Type B pancreatic cell (in vitro differentiated cells): ENCODE measurements around the gene WDFY1. TPM values are rescaled to one million over a fixed set of nuclear protein-coding genes. Genes with fewer than 3 reads are reported as not detected.

Source experiments
- DNase-seq: peaks from one replicate; pipeline ENCODE4 v3.0.0; 2021; ENCODE audit warnings: mixed read lengths; ENCODE audit not compliant: unreplicated experiment; ENCODE audit errors: extremely low spot score
- H3K27ac Mint-ChIP-seq: 2 replicates; pipeline ENCODE4 v1.8.0; 2021; ENCODE audit warnings: mild to moderate bottlenecking, mixed read lengths
- H3K27me3 Mint-ChIP-seq: 2 replicates; pipeline ENCODE4 v1.8.0; 2021; ENCODE audit warnings: mixed read lengths
- H3K36me3 Mint-ChIP-seq: 2 replicates; pipeline ENCODE4 v1.8.0; 2021; ENCODE audit warnings: mixed read lengths
- H3K4me1 Mint-ChIP-seq: one replicate; pipeline ENCODE4 v1.8.0; 2021; ENCODE audit warnings: mixed read lengths; ENCODE audit not compliant: unreplicated experiment
- H3K4me3 Mint-ChIP-seq: 2 replicates; pipeline ENCODE4 v1.8.0; 2021; ENCODE audit warnings: mild to moderate bottlenecking, mixed read lengths
- H3K9me3 Mint-ChIP-seq: 2 replicates; pipeline ENCODE4 v1.8.0; 2021; ENCODE audit warnings: mixed read lengths
- total RNA-seq: library from RNA; stranded (reverse); gene quantifications from 2 replicates; pipeline ENCODE4 v1.2.1, GENCODE V29; 2021; ENCODE audit warnings: low replicate concordance
- TF ChIP-seq, protein P1 (sequence below): fragments of 200-600 bp; sonication (generic); conservative IDR thresholded peaks from 2 replicates; pipeline ENCODE4 v1.5.0; 2021; ENCODE audit warnings: antibody characterized with exemption, mild to moderate bottlenecking

The WDFY1 gene
- total RNA-seq, 1 donor from 2014 or later, result 45.5 TPM

DNA sequence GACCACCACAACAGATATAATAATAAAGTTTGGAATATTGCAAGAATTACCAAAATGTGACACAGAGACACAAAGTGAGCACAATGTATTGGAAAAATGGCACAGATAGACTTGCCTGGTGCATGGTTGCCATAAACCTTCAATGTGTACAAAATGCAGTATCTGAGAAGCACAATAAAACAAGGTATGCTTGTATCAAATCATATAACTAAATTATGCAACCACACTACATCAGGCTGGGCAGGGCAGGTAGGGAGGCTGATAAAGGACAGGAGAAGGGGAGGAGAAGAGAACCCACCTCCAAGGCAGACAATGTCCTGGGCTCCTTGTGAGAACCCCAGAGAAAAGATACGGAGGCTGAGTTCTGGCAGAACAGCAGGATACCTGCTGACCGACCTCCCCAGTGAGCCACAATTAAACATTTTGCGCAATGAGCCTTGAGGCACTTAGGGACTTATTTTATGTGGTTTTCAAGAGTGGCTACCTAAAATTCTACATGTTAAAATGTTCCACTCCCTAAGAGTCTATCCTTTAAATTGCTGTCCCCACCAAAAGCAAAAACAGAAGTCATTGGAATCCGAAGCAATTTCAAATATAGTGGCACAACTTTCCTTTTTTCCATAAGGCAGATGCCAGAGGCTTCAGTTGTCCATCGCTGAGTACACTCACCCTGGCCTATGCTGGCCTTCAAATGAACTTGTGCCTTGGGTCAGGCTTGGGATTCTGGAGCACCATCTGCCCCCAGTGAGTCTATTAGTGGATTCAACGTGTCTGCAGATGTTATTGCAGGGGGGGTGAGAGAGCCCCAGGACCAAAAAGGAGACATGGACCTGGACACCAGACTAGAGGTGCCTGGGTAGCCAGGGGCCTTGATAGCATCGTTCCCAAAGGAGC lies 16.8 kb downstream of the WDFY1 start:
- Mint-ChIP-seq H3K4me3 (no peak overlapping the region), H3K4me1 (peaks cover 20% of the 10 kb centered on the region), H3K27ac (no peak overlapping the region), H3K27me3 (no peaks in the 10 kb centered on the region), H3K36me3 (peaks cover 15% of the 10 kb centered on the region), H3K9me3 (peaks cover 5% of the 10 kb centered on the region)
- TF ChIP-seq, protein P1, sequence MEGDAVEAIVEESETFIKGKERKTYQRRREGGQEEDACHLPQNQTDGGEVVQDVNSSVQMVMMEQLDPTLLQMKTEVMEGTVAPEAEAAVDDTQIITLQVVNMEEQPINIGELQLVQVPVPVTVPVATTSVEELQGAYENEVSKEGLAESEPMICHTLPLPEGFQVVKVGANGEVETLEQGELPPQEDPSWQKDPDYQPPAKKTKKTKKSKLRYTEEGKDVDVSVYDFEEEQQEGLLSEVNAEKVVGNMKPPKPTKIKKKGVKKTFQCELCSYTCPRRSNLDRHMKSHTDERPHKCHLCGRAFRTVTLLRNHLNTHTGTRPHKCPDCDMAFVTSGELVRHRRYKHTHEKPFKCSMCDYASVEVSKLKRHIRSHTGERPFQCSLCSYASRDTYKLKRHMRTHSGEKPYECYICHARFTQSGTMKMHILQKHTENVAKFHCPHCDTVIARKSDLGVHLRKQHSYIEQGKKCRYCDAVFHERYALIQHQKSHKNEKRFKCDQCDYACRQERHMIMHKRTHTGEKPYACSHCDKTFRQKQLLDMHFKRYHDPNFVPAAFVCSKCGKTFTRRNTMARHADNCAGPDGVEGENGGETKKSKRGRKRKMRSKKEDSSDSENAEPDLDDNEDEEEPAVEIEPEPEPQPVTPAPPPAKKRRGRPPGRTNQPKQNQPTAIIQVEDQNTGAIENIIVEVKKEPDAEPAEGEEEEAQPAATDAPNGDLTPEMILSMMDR, result no peak
- no peak for DNase-seq

GRCh38 chr2:223925106-223925505 lies 20.0 kb downstream of the WDFY1 start:
- peaks cover 20% of the 10 kb centered on the region for H3K36me3 Mint-ChIP-seq

DNA sequence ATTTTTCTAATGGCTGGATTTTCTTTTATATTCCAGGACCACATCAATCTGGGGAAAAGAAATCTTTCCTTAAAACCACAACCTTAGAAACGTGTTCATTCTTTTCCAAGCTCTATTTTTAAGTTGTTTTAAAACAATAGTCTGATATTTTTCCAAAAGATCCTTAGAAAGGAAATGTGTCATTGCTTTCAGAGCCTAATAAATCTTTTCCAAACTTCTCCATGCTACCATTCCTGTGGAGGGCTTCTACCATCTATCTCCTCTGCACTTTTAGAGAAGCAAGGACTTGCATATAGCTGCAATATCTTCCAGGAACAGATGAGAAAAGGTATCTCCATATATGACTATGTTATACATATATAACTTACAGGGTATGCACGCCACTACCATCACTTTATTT lies 21.2 kb downstream of the WDFY1 start:
- no peak overlapping the region for H3K27ac Mint-ChIP-seq
- peaks cover 20% of the 10 kb centered on the region for H3K36me3 Mint-ChIP-seq
- peaks cover 9% of the 10 kb centered on the region for H3K9me3 Mint-ChIP-seq
- no peak for DNase-seq
- no peaks in the 10 kb centered on the region for H3K4me1 Mint-ChIP-seq
- TF ChIP-seq, protein P1, result no peak
- no peaks in the 10 kb centered on the region for H3K27me3 Mint-ChIP-seq
- no peak overlapping the region for H3K4me3 Mint-ChIP-seq

More at GRCh38 chr2:223925106-223925505, 20.0 kb downstream of the WDFY1 start:
- no peak for DNase-seq
- Mint-ChIP-seq H3K4me1 (peaks cover 6% of the 10 kb centered on the region), H3K4me3 (no peak overlapping the region), H3K27me3 (no peaks in the 10 kb centered on the region), H3K9me3 (peaks cover 9% of the 10 kb centered on the region), H3K27ac (no peak overlapping the region)
- TF ChIP-seq, protein P1, result no peak

GRCh38 chr2:223922308-223922707 lies 22.8 kb downstream of the WDFY1 start:
- DNase-seq, result no peak
- peaks cover 20% of the 10 kb centered on the region for H3K36me3 Mint-ChIP-seq
- H3K27ac Mint-ChIP-seq, result no peak overlapping the region
- H3K27me3 Mint-ChIP-seq, result no peaks in the 10 kb centered on the region
- H3K4me1 Mint-ChIP-seq, result no peaks in the 10 kb centered on the region
- H3K9me3 Mint-ChIP-seq, result peaks cover 9% of the 10 kb centered on the region
- H3K4me3 Mint-ChIP-seq, result no peak overlapping the region
- TF ChIP-seq, protein P1, result no peak

DNA sequence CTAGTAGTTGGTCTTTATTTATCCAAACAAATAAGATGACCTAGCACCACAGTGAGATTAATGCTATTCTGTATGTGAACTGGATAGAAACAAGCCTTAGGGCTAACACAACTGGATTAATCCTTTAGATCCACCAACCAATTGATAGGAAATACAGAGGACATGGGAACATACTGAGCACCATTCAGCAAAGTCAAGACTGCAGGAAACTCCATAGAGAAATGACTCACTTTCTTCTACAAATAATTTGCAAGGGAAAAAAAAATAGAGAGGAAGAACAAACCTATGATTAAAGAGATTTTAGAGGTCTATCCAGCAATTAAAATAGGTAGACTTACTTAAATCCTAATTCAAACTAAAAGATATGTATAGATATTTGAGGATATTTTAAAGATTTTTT lies 23.9 kb downstream of the WDFY1 start:
- no peak for DNase-seq
- Mint-ChIP-seq H3K9me3 (peaks cover 9% of the 10 kb centered on the region), H3K4me1 (no peaks in the 10 kb centered on the region), H3K4me3 (no peak overlapping the region), H3K27ac (no peak overlapping the region), H3K27me3 (no peaks in the 10 kb centered on the region), H3K36me3 (peaks cover 21% of the 10 kb centered on the region)
- TF ChIP-seq, protein P1, result no peak
